Hepatocyte (in vitro differentiated cells): ENCODE measurements around the gene ZNF438. TPM values are rescaled to one million over a fixed set of nuclear protein-coding genes. Genes with fewer than 3 reads are reported as not detected.

Source experiments
- DNase-seq: peaks from one replicate; pipeline ENCODE4 v3.0.0-alpha.2; 2016; ENCODE audit warnings: low spot score
- H2AFZ ChIP-seq: fragments of 200-600 bp; sonication (generic); 2 replicates; pipeline ENCODE4 v1.6.0; 2016; ENCODE audit warnings: antibody characterized with exemption, mild to moderate bottlenecking
- H3K27ac ChIP-seq: fragments of 200-600 bp; sonication (generic); 2 replicates; pipeline ENCODE4 v1.5.1; 2016; ENCODE audit warnings: mild to moderate bottlenecking
- H3K27me3 ChIP-seq: fragments of 200-600 bp; sonication (generic); 2 replicates; pipeline ENCODE4 v1.6.1; 2016
- H3K36me3 ChIP-seq: fragments of 200-600 bp; sonication (generic); replicated peaks from 2 replicates; pipeline ENCODE4 v1.5.1; 2016; ENCODE audit warnings: low read depth; ENCODE audit not compliant: insufficient read depth
- H3K4me1 ChIP-seq: fragments of 200-600 bp; sonication (generic); 2 replicates; pipeline ENCODE4 v1.5.1; 2016; ENCODE audit warnings: mild to moderate bottlenecking, moderate library complexity; ENCODE audit not compliant: insufficient read depth
- H3K4me2 ChIP-seq: fragments of 200-600 bp; sonication (generic); 2 replicates; pipeline ENCODE4 v1.6.0; 2016
- H3K4me3 ChIP-seq: fragments of 200-600 bp; sonication (generic); 2 replicates; pipeline ENCODE4 v1.5.1; 2016; ENCODE audit warnings: mild to moderate bottlenecking
- H3K79me2 ChIP-seq: fragments of 200-600 bp; sonication (generic); 2 replicates; pipeline ENCODE4 v1.6.0; 2017; ENCODE audit warnings: mild to moderate bottlenecking
- H3K9me2 ChIP-seq: fragments of 200-600 bp; sonication (generic); replicated peaks from 2 replicates; pipeline ENCODE4 v1.6.0; 2017; ENCODE audit warnings: mild to moderate bottlenecking; ENCODE audit not compliant: insufficient read depth
- H3K9me3 ChIP-seq: fragments of 200-600 bp; sonication (generic); 2 replicates; pipeline ENCODE4 v1.5.1; 2016; ENCODE audit warnings: low read depth, mild to moderate bottlenecking
- H4K20me1 ChIP-seq: fragments of 200-600 bp; sonication (generic); 2 replicates; pipeline ENCODE4 v1.6.0; 2016; ENCODE audit warnings: mild to moderate bottlenecking; ENCODE audit not compliant: insufficient read depth, poor library complexity, severe bottlenecking
- EZH2 ChIP-seq: fragments of 200-600 bp; sonication (generic); IDR thresholded peaks from 2 replicates; pipeline ENCODE4 v1.6.1; 2016; ENCODE audit warnings: antibody characterized with exemption, mild to moderate bottlenecking, borderline replicate concordance
- EZH2phosphoT487 ChIP-seq: fragments of 200-600 bp; sonication (generic); IDR thresholded peaks from one replicate; pipeline ENCODE4 v1.6.1; 2018; ENCODE audit warnings: antibody characterized with exemption, mild to moderate bottlenecking, low read depth, moderate library complexity; ENCODE audit not compliant: unreplicated experiment, severe bottlenecking
- WGBS: methylation state at CpG from one replicate; pipeline ENCODE4 v1.1.6; 2016; ENCODE audit warnings: low lambda C conversion rate; ENCODE audit errors: missing lambda C conversion rate; 5-methylcytosine and 5-hydroxymethylcytosine counted together
- polyA plus RNA-seq: library from polyadenylated mRNA; unstranded; fragments of >200 nt; fragmentation: Nextera tagmentation; extraction: Ambion mirVana; gene quantifications from 2 replicates; pipeline ENCODE4 v1.2.1, GENCODE V29; 2016
- total RNA-seq: library from RNA; depleted of rRNA; stranded (reverse); fragments of >200 nt; gene quantifications from 2 replicates; pipeline ENCODE4 v1.2.3, GENCODE V29; 2014
- TF ChIP-seq, protein P1 (sequence below): fragments of 200-600 bp; sonication (generic); IDR thresholded peaks from 2 replicates; pipeline ENCODE4 v1.5.1; 2016; ENCODE audit warnings: antibody characterized with exemption, mild to moderate bottlenecking; ENCODE audit not compliant: poor library complexity

The ZNF438 gene
- total and polyA plus RNA-seq, 2 experiments from 2014 or later = 2.3 to 5.0 TPM

DNA sequence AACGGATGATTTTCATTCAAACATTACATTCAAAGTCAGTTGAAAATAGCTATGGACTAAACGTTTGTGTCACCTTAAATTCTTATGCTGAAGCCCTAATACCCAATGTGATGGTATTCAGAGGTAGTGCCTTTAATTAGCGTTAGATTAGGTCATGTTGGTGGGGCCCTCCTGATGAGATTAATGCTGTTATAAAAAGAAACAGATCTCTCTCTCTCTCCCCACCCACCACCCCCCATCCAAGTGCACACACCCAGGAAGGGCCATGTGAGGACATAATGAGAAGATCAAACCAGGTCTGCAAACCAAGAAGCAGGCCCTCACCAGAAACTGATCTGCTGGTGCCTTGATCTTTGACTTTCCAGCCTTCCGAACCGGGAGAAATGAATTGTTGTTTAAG, 44.2 kb downstream of the ZNF438 start:
- H2AFZ ChIP-seq = no peak overlapping the region
- H3K9me2 ChIP-seq = no peaks in the 10 kb centered on the region
- no peak overlapping the region for H3K27ac ChIP-seq
- H3K9me3 ChIP-seq = no peaks in the 10 kb centered on the region
- no peaks in the 10 kb centered on the region for H3K36me3 ChIP-seq
- H3K4me3 ChIP-seq = no peak overlapping the region
- DNase-seq = no peak
- no peaks in the 10 kb centered on the region for H4K20me1 ChIP-seq
- no peaks in the 10 kb centered on the region for H3K27me3 ChIP-seq
- no peak overlapping the region for H3K4me2 ChIP-seq
- TF ChIP-seq, protein P1, sequence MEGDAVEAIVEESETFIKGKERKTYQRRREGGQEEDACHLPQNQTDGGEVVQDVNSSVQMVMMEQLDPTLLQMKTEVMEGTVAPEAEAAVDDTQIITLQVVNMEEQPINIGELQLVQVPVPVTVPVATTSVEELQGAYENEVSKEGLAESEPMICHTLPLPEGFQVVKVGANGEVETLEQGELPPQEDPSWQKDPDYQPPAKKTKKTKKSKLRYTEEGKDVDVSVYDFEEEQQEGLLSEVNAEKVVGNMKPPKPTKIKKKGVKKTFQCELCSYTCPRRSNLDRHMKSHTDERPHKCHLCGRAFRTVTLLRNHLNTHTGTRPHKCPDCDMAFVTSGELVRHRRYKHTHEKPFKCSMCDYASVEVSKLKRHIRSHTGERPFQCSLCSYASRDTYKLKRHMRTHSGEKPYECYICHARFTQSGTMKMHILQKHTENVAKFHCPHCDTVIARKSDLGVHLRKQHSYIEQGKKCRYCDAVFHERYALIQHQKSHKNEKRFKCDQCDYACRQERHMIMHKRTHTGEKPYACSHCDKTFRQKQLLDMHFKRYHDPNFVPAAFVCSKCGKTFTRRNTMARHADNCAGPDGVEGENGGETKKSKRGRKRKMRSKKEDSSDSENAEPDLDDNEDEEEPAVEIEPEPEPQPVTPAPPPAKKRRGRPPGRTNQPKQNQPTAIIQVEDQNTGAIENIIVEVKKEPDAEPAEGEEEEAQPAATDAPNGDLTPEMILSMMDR = no peak
- TF ChIP-seq EZH2phosphoT487 = no peak
- TF ChIP-seq EZH2 = no peak
- no peaks in the 10 kb centered on the region for H3K4me1 ChIP-seq
- WGBS = 94% methylated on average over 5 of the region's 5 CpGs
- H3K79me2 ChIP-seq = no peaks in the 10 kb centered on the region

DNA sequence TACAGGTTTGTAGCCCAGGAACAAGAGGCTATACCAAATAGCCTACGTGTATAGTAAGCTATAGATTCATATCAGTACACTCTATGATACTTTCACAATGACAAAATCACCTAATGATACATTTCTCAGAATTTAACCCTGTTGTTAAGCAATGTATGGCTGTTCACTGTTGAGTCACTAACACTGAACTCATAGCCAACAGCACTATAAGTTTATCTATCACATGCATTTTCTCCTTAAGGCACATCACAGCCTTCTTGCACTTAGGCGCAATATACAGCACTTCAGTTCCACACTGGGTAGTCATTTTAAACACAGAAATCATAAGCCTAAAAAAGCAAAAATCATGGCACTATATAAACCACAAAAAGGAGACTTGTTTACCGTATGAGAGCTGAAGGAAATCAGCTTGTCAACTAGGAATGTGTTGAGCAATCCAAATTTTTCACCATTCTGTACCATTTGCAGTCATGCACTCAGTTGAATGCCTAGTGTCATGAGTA, 45.6 kb downstream of the ZNF438 start:
- Histone ChIP-seq H3K36me3 (no peaks in the 10 kb centered on the region), H3K9me3 (no peaks in the 10 kb centered on the region), H2AFZ (no peak overlapping the region), H3K27ac (no peak overlapping the region), H3K9me2 (no peaks in the 10 kb centered on the region), H3K79me2 (no peaks in the 10 kb centered on the region), H3K4me2 (no peak overlapping the region), H3K4me1 (no peaks in the 10 kb centered on the region), H4K20me1 (no peaks in the 10 kb centered on the region), H3K4me3 (no peak overlapping the region), H3K27me3 (no peaks in the 10 kb centered on the region)
- no peak for DNase-seq
- TF ChIP-seq, protein P1 = no peak
- TF ChIP-seq EZH2phosphoT487 = no peak
- TF ChIP-seq EZH2 = no peak
- 91% methylated on average over 3 of the region's 3 CpGs for WGBS

DNA sequence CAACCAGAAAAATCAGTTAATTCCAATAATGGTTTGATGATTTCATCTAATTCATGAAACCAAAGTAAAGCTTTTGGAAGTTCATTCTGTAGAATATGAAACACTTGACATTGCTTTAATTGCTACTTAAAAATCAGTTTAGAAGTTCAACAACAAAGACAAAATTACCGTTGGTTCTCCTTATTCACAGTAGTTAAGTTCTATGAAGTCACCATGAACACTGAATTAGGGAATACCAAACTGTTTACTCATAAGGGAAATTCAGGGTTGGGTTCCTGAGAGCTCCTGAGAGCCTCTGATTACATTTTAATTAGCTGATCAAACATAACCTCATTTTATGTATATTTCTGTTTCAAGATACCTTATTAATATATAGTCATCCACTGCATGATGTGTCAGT, 46.2 kb downstream of the ZNF438 start:
- H3K27me3 ChIP-seq = no peaks in the 10 kb centered on the region
- H3K4me3 ChIP-seq = no peak overlapping the region
- TF ChIP-seq EZH2 (no peak), EZH2phosphoT487 (no peak)
- TF ChIP-seq, protein P1 = no peak
- no peak overlapping the region for H2AFZ ChIP-seq
- no peaks in the 10 kb centered on the region for H3K36me3 ChIP-seq
- no peaks in the 10 kb centered on the region for H3K4me1 ChIP-seq
- WGBS = 86% methylated on average over 1 of the region's 1 CpG
- H3K9me3 ChIP-seq = no peaks in the 10 kb centered on the region
- no peak overlapping the region for H3K4me2 ChIP-seq
- H3K9me2 ChIP-seq = no peaks in the 10 kb centered on the region
- no peaks in the 10 kb centered on the region for H4K20me1 ChIP-seq
- DNase-seq = no peak
- H3K27ac ChIP-seq = no peak overlapping the region
- H3K79me2 ChIP-seq = no peaks in the 10 kb centered on the region
